HG02610 (cell line): Measurements from ENCODE around the gene GGA1.
A peak's percentile ranks its signal among the peaks of the same experiment; 100 is the strongest.
"Not testable (repeated sequence)": the region's sequence is repeated elsewhere in the genome, so short reads cannot be mapped to it uniquely, and the experiment has no call there.

Experiments
- ATAC-seq: cut with Tn5 transposase; IDR thresholded peaks from one replicate; pipeline ENCODE4 v1.9.1; 2021; ENCODE audit warnings: mild to moderate bottlenecking, moderate library complexity; ENCODE audit not compliant: unreplicated experiment

Gene GGA1

DNA sequence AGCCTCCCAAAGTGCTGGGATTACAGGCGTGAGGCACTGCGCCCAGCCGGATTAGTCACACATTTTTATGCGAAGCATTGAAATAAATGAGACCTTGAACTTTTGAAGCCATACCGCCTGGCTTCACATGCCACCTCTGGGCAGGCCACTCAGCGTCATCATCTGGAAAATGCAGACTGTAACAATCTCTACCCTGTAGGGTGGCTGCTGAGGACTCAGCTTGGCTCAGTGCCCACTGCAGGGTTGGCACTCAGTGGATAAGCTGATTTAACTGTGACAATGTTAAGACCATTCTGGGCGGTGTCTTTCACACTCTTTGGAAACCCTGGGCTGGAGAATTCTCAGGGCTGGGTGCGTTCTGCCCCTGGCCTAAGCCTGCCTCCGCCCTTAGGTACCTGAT lies 39.3 kb downstream of the GGA1 start:
- ATAC-seq, result no peak

DNA sequence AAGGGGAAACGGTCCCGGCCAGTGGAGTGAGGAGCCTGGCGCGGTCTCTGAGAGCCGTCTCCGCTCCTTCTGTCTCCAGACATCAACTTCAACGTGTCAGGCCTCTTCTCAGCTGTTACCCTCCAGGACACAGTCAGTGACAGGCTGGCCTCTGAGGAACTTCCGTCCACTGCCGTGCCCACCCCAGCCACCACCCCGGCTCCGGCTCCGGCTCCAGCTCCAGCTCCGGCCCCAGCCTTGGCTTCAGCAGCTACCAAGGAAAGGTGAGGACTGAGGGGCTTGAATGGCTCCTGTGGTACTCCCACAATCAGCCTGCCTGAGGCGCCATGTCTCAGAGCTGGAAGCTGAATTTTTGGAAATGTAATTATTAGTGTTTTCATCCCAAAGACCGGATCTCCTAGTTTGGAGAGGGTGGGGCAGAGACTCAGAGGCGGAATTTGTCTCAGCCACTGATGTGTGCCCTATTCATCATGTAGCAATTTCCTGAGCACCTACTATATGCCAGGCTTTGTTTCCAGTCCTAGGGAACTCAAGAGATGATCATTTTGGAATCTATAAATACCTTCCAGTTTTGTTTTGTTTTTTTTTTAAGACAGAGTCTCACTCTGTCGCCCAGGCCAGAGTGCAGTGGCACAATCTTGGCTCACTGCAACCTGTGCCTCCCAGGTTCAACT lies 42.0 kb downstream of the GGA1 start:
- ATAC-seq, result no peak

DNA sequence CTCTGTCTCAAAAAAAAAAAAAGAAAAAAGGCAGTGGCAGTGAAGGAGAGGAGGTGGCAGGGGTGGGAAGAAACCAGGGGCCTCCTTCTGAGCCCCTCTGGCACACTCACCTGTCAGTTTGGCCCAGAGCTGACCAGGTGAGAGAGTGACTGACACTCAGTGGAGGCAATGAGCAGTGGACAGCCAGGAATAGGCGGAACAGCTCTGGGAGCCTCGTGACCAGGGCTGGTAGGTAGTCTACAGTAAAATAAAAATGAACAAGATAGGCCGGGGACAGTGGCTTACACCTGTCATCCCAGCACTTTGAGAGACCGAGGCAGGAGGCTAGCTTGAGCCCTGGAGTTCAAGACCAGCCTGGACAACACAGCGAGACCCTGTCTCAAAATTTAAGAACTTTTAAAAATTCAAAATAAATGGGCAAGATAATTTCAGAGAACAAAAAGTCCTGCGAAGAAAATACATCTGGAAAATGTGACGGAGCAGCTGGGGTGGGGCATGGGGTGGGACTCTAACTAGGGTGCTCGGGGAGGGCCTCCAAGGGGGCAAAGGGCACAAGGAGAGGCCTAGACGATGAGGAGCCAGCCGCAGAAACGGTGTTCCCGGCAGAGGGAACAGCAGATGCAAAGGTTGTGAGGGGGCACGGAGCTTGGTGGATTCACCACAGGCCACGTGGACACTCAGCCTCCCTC lies 46.1 kb downstream of the GGA1 start:
- no peak for ATAC-seq

DNA sequence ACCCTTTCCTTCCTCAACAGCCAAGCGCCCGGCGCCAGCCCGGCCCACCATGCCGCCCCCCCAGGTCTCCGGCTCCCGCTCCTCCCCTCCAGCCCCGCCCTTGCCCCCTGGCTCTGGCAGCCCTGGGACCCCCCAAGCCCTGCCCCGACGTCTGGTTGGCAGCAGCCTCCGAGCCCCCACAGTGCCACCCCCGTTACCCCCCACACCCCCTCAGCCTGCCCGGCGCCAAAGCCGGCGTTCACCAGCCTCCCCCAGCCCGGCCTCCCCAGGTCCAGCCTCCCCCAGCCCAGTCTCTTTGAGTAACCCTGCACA lies 46.6 kb downstream of the GGA1 start:
- no peak for ATAC-seq

DNA sequence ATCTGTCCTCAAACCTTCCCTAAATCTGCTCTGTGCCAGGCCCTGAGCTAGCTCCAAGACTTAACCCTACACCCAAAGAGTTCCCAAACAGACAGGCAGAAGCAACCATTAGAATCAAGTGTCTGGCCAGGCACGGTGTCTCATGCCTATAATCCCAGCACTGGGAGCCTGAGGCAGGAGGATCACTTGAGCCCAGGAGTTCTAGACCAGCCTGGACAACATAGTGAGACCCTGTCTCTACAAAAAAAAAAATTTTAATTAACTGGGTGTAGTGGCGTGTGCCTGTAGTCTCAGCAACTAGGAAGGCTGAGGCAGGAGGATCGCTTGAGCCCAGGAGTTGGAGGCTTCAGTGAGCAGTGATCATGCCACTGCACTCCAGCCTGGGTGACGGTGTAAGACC lies 47.9 kb downstream of the GGA1 start:
- not testable (repeated sequence) for ATAC-seq

DNA sequence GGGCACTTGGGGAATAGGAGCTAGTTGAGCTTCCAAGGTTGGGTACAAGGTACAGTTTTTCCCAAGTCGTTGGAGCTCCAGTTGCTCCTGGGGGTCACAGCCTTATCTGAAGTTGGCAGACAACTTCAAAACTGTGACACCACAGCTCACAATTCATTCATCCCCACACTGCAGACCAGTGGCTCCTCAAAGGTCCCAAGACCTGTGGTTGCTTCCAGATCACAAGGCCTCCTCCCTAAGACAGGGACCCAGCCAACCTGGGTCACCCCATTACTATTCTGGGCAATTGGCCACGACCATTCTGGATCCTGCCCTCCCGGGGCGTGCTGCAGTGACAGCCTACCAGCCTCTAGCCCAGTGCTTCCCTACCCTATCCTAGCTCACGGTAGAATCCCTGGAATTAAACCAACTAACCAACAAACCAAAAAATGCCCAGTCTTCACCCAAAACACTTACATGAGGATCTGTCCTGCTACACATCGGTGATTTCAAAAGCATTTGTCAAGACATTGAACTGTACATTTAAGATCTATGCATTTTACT lies 49.0 kb downstream of the GGA1 start:
- no peak for ATAC-seq

DNA sequence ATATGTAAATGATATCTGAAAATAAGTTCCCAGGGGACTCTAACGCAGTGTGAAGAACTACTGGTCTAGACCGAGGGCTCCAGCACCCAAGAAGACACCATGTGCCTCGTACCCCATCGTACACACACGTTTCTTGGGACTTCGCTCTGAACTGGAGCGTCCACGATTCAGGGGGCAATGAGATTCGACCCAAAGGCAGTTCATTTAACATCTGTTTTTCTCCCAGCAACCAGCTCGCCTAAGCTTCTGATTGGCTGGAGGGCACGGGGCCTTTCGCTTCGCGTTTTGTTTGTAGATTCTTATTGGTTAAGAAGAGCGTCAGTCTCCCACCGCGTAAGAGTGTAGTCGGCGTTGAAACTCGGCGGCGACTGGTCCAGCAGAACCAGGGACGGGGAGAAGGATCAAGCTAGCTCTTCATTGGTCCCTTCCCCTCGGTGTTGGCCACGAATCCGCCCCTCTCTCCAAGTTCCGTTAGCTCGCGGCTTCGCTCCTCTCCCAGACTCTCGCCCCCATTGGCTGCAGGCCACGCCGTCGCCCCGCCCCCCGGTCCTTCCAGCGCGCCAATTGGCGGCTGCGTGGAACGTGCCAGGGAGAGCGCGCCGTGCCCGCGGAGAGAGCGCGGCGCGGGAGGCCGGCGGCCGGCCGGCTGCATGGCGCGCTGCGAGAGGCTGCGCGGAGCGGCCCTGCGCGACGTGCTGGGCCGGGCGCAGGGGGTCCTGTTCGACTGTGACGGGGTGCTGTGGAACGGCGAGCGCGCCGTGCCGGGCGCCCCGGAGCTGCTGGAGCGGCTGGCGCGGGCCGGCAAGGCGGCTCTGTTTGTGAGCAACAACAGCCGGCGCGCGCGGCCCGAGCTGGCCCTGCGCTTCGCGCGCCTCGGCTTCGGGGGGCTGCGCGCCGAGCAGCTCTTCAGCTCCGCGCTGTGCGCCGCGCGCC lies 49.8 kb downstream of the GGA1 start, which contains the start of gene PDXP:
PDXP (plus strand) TSS at position 591 of the 933 bp plus-strand sequence; CDS start at position 651, 60 bp downstream.
- ATAC-seq, result peak; percentile 73

DNA sequence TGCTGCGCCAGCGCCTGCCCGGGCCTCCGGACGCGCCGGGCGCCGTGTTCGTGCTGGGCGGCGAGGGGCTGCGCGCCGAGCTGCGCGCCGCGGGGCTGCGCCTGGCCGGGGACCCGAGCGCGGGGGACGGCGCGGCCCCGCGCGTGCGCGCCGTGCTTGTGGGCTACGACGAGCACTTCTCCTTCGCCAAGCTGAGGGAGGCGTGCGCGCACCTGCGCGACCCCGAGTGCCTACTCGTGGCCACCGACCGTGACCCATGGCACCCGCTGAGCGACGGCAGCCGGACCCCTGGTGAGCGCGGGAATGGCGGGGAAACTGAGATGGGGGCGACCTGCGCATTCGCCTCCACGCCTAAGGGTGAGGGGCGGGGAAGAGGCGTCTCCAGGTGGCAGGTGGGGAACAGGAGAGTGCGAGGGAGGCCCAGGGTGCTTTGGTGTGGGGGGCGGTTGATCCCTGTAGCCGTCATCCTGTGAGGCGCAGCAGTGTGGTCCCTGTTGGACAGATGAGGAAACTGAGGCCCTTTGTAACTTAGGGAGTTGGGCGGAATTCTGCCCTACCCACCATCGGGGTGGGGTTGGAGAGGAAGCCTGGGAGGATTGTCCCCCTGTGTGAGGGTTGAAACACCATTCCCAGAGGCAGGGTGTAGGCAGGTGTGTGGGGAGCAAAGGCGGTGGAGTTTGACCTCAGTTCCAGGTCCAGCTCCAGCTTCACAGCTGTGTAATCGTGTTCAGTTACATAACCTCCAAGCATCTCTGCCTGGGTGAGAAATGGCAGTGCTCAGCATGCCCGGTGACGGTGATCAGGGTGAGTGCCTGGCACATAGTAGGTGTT lies 50.6 kb downstream of the GGA1 start:
- ATAC-seq, result no peak

DNA sequence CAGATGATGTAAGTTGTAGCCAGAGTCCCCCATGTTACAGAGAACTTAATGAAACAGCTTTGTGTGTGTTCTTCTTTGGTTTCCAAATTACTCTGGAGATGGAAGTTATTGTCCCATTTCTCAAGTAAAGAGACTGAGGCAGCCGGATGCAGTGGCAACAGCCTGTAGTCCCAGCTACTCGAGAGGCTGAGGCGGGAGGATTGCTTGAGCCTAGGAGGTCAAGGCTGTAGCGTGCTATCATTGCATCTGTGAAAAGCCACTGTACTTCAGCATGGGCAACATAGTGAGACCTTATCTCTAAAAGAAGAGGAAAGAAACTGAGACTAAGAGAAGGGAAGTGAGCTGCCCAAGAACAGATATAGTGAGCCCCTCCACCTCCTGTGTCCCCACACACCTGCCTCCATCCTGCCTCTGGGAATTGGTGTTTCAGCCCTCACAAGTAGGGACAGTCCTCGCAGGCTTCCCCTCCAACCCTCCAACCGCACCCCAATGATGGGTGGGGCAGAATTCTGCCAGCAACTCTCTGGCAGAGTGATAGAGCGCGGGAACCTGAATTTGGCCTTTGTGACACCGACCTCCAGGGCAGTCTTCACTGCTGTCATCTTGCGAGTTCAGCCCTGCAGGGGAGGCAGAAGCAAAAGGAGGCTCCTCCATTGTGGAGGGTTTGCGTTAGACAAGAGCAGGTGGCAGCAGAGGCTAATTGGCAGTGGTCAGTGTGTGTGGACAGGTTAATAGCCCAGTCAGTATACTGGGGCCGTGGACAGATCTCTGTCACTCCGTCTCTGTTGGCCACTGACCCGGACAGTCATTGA lies 51.5 kb downstream of the GGA1 start:
- no peak for ATAC-seq

DNA sequence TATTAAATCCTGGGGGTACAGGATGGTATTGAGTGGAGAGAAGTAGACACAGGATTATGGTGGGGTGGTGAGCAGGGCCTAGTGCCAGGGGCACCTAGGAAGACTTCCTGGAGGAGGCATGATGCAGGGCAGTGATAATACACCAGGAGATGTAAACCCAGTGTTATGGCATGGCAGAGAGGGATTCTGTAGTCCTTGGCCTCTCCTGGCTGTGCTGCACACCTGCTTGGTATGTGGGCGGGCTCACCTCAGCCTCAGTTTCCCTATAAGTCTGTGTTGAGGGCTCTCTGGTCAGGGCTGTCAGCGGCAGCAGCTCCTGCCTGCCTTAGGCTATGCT lies 52.0 kb downstream of the GGA1 start:
- ATAC-seq, result no peak

DNA sequence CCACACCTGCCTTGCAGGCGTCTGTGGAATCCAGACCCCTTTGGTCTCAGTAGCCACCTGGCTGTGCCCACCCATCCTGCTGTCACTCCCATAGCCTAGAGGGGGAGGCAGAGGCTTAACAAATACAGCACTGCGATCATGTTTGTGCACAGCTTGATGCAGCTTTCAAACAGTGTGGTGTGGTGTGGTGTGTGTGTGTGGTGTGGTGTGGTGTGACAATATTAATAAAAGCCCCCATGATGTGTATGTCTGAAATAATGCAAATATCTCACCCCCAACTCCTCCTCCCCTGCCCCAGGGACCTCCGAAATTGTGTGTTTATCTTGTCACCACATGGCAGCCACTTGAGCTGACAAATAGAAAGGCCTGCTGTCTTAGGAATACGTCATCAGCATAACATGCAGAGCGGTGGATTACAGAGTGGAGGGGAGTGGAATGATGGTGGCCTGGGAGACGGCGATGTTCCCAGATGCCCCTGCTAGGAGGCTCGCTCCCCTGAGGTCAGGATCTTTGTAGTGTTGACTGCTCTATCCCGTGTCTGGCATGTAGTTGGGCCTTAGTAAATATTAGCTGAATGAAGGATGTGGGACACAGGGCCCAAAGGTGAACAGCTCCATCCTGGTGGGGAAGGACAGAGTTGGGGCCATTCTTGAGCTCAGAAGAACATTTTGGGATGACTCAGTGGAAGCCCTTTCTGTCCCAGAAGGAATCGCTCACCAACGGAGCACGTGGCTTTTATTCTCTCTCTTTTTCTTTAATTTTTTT lies 52.7 kb downstream of the GGA1 start:
- ATAC-seq, result no peak

DNA sequence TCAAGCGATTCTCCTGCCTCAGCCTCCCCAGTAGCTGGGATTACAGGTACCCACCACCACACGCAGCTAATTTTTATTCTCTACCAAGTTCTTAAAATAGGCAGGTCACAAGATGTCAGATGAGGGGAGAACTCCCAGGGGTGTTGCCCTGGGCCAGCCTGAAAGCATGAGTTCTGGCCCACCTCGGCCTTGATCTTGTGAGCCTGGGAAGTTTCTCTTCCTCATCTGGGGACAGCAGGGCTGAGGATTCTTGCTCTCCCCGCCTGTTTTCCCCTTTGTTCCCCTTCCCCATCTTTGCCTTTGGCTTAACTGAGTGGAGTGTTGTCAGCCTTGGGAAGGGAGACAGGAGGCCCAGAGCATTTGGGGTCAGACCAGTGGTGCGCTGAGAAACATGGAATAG lies 53.4 kb downstream of the GGA1 start:
- ATAC-seq, result no peak

DNA sequence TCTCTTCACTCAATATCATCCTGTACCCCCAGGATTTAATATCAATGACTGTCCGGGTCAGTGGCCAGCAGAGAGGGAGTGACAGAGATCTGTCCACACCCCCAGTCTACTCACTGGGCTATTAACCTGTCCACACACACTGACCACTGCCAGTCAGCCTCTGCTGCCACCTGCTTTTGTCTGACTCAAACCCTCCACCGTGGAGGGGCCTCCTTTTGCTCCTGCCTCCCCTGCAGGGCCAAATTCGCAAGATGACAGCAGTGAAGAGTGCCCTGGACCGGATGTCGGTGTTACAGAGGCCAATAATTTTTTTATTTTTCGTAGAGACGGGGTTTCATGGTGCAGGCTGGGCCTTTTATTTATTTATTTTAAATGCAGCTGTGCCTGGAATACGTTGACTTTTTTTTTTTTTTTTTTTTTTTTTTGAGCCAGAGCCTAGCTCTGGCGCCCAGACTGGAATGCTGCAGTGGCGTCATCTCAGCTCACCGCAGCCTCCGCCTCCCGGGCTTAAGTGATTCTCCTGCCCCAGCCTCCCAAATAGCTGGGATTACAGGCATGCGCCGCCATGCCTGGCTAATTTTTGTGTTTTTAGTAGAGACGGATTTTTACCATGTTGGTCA lies 55.0 kb downstream of the GGA1 start:
- no peak for ATAC-seq

DNA sequence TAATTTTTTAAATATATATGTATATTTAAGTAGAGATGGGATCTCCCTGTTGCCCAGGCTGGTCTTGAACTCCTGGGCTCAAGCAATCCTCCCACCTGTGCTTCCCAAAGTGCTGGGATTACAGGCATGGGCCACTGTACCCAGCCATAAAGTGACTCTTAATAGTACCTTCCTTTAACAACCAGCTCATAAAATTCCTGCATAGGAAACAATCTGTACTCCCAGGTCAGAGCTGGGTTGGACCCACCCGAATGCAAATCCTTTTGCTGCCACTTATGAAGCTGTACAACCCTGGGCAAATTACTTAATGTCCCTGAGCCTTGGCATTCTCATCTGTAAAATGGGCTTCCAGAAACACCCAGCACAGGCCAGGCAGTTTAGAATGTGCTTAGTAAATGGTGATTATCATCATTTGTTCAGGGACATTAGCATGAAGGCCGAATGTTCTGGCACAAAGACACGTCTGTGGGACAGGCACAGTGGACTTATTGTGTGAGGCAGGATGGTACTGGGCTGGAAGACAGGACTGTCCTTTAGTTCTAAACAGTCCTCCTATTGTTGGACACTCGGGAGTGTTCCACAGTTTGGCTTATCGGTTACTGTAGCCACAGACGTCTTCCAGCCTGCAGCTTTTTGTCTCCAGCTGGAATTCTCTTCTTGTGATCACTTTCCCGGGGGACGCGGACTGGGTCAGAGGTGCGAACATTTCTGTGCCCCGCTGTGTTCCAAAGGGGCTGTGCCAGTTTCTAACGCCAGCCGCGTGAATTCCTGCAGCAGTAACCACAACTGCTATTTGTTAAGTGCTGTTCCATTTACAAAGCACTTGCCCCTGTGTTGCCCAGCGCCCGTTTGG lies 55.8 kb downstream of the GGA1 start:
- no peak for ATAC-seq

DNA sequence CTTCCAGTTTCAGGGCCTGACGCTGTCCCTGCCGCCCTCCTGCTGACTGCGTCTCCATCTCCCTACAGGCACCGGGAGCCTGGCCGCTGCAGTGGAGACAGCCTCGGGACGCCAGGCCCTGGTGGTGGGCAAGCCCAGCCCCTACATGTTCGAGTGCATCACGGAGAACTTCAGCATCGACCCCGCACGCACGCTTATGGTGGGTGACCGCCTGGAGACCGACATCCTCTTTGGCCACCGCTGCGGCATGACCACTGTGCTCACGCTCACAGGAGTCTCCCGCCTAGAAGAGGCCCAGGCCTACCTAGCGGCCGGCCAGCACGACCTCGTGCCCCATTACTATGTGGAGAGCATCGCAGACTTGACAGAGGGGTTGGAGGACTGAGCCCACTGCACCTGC lies 56.9 kb downstream of the GGA1 start:
- no peak for ATAC-seq

DNA sequence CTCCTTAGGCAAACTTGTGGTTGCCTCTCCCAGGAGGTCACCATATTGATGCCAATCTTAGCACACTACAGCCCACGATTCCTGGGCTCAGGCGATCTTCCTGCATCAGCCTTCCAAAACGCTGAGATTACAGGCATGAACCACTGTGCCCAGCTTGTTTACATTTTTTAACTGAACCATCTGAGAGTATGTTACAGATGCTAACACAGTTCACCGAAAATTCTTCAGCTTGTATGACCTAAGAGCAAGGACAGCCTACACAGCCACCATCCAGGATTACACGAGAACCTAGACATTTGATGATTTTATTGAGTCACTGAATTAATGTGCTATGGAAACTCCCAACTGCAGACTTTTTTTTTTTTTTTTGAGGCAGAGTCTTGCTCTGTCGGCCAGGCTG lies 61.0 kb downstream of the GGA1 start:
- ATAC-seq, result no peak

DNA sequence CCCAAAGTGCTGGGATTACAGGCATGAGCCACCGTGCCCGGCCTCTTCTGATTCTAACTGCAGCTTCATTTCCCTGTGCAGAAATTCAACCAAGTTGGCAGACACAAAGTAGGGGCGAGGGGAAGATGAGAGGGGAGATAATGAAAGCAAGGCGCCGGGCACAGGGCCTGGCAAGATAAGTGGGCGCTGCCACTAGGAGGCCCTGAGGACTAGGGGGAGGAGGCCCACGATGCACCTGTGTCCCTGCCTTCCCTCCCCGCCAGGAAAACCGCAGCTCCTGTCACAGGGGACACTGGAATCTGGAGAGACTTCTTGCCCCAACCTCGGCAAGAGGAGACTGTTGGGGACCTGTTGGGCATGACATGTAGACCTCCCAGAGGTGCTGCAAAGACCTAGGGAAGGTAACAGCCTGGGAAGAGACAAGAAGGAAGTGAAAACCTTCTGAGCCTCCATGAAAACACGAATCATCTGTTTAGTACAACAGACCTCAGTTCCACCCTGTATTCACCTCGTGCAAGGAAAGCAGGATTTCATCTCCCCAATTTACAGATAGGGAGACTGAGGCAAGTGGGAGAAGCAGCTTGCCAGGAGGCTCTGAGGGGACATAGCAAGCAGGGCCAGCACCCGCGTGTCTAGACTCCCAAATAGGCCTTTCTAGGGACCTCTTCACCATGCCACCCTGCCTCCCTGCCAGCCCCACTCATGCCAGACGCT lies 63.7 kb downstream of the GGA1 start:
- ATAC-seq, result no peak
